ENCODE data around the gene RFXANK.
A peak's percentile ranks its signal among the peaks of the same experiment; 100 is the strongest.
"Not testable (repeated sequence)": the region's sequence is repeated elsewhere in the genome, so short reads cannot be mapped to it uniquely, and the experiment has no call there.

RFXANK gene

DNA sequence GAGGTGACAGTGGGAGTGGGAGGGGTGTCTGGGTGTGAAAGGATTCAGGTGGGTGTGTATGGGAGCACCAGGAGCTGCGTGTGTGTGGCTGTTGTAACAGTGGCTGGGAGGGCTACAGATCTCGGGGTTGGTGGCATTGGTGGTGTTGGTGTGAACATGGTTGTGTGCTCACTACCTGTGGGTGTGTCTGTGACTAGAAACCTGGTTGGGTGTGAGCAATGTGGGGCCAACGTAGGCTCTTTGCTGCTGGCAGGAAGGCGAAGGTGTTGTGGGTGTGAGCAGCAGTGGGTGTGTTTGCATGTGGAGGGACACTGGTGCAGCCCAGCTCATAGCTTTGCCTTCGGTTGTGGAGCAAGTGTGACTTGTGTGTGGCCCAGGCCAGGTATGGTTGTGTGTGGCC is 14.9 kb downstream of the RFXANK start:
- DNase-seq, result no peak

DNA sequence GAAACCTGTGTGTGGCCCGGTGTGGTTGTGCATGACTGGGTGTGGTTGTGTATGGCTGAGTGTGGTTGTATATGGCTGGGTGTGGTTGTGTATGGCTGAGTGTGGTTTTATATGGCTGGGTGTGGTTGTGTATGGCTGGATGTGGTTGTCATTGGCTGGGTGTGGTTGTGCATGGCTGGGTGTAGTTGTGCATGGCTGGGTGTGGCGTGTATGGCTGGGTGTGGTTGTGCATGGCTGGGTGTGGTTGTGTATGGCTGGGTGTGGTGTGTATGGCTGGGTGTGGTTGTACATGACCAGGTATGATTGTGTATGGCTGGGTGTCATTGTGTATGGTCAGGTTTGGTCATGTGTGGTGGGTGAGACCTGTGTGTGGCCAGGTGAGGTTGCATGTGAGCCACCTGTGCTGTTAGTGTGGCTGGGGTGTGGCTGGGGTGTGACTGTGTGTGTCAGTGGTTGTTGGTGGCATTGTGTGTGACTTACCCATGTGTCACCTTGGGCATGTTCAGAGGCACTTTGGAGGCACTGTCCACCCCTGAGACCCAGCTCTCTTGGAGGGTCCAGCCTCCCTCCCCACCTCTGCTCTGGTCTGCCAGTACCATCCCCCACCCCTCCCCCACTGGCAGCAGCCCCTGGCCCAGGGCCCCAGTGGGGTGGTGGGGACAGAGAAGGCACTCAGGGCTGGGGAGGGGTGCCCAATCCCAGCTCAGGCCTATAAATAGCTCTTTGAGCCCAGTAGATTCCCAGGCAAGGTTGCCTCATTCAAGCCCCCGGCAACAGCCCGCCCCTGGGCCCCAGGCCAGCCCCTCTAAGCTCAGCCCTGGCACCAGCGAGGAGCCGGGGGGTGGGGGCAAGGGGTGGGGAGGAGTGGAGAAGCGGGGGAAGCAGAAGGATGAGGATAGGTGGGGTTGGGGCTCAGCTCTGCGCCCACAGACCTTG is 15.8 kb downstream of the RFXANK start:
- no peak for DNase-seq

- DNase-seq, result peak; percentile 40
Observed at GRCh38 chr19:19209372-19209771, 17.3 kb downstream of the RFXANK start.

GRCh38 chr19:19211499-19212420 is 19.7 kb downstream of the RFXANK start, which contains the start of gene NCAN:
Gene NCAN (plus strand): TSS chr19:19211958. CDS start chr19:19216954, 4,996 bp downstream.
- DNase-seq, result no peak

GRCh38 chr19:19212916-19213315 is 20.9 kb downstream of the RFXANK start:
- DNase-seq, result no peak

- no peak for DNase-seq
Observed at GRCh38 chr19:19213426-19214158, 21.5 kb downstream of the RFXANK start.

GRCh38 chr19:19214159-19214490 is 22.1 kb downstream of the RFXANK start:
- peak; percentile 14 for DNase-seq

DNA sequence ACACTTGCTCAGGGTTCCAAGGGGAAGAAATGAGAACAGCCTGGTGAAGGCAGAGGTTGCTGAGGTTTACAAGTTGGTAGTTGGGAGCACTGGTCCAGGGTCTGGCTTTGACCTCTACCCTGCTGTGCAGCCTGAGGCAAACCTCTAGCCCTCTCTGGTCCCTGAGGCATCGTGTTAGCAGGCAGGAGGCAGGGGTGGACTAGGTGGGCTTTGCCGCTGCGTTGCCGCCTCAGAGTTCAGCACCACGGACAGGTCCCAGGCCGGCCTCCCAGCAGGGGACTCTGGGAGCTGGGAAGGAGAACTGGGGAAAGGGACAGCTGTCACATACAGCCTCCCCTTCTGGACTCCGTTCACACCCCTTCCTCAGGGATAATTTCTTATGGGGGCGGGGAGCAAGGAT is 22.8 kb downstream of the RFXANK start:
- no peak for DNase-seq

GRCh38 chr19:19215792-19216191 is 23.7 kb downstream of the RFXANK start:
- no peak for DNase-seq

GRCh38 chr19:19217099-19217498 is 25.0 kb downstream of the RFXANK start:
- DNase-seq, result no peak

DNA sequence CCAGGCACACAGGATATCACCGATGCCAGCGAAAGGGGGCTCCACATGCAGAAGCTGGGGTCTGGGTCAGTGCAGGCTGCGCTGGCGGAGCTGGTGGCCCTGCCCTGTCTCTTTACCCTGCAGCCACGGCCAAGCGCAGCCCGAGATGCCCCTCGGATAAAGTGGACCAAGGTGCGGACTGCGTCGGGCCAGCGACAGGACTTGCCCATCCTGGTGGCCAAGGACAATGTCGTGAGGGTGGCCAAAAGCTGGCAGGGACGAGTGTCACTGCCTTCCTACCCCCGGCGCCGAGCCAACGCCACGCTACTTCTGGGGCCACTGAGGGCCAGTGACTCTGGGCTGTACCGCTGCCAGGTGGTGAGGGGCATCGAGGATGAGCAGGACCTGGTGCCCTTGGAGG is 26.9 kb downstream of the RFXANK start:
- DNase-seq, result no peak

GRCh38 chr19:19221000-19221399 is 28.9 kb downstream of the RFXANK start:
- DNase-seq, result not testable (repeated sequence)

DNA sequence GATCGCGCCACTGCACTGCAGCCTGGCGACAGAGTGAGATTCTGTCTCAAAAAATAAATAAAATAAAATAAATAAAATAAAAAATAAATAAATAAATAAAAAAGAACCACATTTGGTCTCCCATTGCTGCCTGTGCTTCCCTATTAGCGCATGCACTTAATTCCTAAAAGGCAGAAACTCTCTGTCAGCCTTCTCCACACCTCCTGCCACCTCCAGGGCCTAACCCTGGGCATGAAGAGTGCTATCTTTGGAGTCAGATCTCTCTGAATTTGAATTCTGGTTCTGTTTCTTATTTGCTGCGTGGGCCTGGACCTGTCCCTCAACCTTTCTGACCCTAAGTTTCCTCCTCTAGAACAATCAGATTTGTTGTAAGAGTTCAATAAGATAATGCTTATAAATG is 31.0 kb downstream of the RFXANK start:
- DNase-seq, result no peak

GRCh38 chr19:19223636-19224035 is 31.6 kb downstream of the RFXANK start:
- DNase-seq, result no peak

DNA sequence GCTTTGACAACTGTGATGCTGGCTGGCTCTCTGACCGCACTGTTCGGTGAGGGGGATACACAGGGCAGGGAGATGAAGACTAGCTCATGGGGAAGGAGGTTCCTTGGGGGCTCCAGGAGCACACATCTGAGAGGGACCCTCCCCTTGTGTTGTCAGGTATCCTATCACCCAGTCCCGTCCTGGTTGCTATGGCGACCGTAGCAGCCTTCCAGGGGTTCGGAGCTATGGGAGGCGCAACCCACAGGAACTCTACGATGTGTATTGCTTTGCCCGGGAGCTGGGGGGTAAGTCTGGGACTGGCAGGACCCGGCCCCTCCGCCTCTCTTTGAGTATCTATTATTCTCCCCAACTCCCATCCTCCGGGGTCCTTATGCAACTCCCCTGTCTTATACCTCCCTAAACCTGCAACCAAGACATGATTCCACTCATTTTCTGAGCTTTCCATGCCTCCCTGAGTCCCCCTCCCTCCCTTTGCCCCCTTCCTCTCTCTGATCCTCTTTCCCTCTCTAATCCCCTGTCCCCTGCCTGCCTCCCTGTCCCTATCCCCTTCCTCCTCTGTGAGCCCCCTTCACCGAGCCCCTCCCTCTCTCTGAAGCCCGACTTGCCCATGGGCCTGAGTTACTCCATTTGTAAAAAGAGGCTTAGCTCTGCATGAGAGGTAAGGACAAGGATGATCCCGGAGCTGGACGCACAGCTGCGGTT is 32.2 kb downstream of the RFXANK start:
- DNase-seq, result no peak

- DNase-seq, result peak; percentile 73
Observed at GRCh38 chr19:19224852-19225494, 32.9 kb downstream of the RFXANK start.

DNA sequence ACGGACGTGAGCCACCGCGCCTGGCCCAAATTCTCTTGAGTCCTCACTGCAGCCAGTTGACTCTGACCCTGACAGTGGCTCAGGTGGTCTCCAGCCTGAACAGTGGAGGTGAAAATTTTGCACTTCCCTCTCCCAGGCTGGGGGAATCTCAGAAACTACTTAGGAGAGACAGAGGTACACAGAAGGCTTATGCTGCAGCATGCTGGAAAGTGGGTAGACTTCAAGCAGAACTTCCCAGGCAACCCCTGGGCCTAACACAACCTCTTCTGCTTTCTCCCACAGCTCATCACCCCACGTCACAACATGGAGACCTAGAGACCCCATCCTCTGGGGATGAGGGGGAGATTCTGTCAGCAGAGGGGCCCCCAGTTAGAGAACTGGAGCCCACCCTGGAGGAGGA is 34.1 kb downstream of the RFXANK start:
- DNase-seq, result no peak

DNA sequence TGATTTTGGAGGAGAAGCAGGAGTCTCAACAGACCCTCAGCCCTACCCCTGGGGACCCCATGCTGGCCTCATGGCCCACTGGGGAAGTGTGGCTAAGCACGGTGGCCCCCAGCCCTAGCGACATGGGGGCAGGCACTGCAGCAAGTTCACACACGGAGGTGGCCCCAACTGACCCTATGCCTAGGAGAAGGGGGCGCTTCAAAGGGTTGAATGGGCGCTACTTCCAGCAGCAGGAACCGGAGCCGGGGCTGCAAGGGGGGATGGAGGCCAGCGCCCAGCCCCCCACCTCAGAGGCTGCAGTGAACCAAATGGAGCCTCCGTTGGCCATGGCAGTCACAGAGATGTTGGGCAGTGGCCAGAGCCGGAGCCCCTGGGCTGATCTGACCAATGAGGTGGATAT is 34.6 kb downstream of the RFXANK start:
- DNase-seq, result no peak

DNA sequence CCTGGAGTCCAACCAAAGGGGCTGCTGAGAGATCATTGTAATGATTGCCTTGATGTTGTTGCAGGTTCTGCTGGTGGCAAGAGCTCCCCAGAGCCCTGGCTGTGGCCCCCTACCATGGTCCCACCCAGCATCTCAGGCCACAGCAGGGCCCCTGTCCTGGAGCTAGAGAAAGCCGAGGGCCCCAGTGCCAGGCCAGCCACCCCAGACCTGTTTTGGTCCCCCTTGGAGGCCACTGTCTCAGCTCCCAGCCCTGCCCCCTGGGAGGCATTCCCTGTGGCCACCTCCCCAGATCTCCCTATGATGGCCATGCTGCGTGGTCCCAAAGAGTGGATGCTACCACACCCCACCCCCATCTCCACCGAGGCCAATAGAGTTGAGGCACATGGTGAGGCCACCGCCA is 35.2 kb downstream of the RFXANK start:
- no peak for DNase-seq

DNA sequence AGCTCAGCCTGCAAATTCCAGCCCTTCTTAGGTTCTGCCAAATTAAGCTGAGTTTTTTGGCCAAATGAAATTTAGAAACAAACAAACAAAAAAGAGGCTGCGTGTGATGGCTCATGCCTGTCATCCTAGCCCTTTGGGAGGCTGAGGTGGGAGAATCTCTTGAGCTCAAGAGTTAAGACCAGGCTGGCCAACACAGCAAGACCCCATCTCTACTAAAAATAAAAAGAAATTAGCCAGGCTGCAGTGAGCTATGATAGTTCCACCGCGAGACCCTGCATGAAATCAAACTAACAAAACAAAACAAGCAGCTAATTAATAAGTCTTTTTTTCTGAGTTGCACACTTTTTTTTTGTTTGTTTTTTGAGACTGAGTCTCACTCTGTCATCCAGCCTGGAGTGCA is 37.6 kb downstream of the RFXANK start:
- DNase-seq, result no peak

- DNase-seq, result no peak
Observed at GRCh38 chr19:19230999-19231398, 38.9 kb downstream of the RFXANK start.

- no peak for DNase-seq
Observed at GRCh38 chr19:19232261-19232721, 40.2 kb downstream of the RFXANK start.

Measured in NCI-H345 (cell line).